GM12878 (cell line): ENCODE results near the gene SNX30.

Experiments used
- BHLHE40 ChIP-seq, 2 experiments: fragments of 450-650 bp in 1 of 2; IDR thresholded peaks; 2 replicates each; pipeline ENCODE4 v1.6.1; 2011 to 2017; ENCODE audit warnings: low read depth in 2 of 2, borderline replicate concordance in 1 of 2, improper control_type of control experiment in 1 of 2, low read length in 1 of 2, mild to moderate bottlenecking in 1 of 2
- EP300 ChIP-seq, 2 experiments: fragments of 150-350 bp in 1 of 2; IDR thresholded peaks; 2 replicates each; pipeline ENCODE4 v1.6.1; 2011 to 2012; ENCODE audit warnings: low read depth in 2 of 2, low read length in 2 of 2, borderline replicate concordance in 1 of 2, improper control_type of control experiment in 1 of 2, inconsistent platforms in 1 of 2; ENCODE audit not compliant: control insufficient read depth in 1 of 2
- IKZF2 ChIP-seq, 2 experiments: fragments of 450-650 bp; IDR thresholded peaks; 2 replicates each; pipeline ENCODE4 v1.6.1; 2017; ENCODE audit warnings: mild to moderate bottlenecking in 2 of 2, moderate library complexity in 2 of 2
- POLR2AphosphoS5 ChIP-seq: IDR thresholded peaks from 2 replicates; pipeline ENCODE4 v1.6.1; 2011; ENCODE audit warnings: mild to moderate bottlenecking, low read length, inconsistent platforms
- STAT1 ChIP-seq: fragments of 450-650 bp; conservative IDR thresholded peaks from 2 replicates; pipeline ENCODE4 v1.6.1; 2014; ENCODE audit warnings: antibody characterized with exemption, mild to moderate bottlenecking
- TAF1 ChIP-seq: IDR thresholded peaks from 2 replicates; pipeline ENCODE4 v1.6.1; 2011; ENCODE audit warnings: mild to moderate bottlenecking, low read depth, low read length, borderline replicate concordance
- YBX1 ChIP-seq: fragments of 450-650 bp; IDR thresholded peaks from 2 replicates; pipeline ENCODE4 v1.6.1; 2016; ENCODE audit warnings: antibody characterized with exemption
- TF ChIP-seq, protein P1 (sequence below): IDR thresholded peaks from 2 replicates; pipeline ENCODE4 v1.6.1; 2012; ENCODE audit warnings: low read depth, low read length, improper control_type of control experiment
- TF ChIP-seq, protein P2 (sequence below): IDR thresholded peaks from 2 replicates; pipeline ENCODE4 v1.6.1; 2012; ENCODE audit warnings: low read length, inconsistent platforms
- TF ChIP-seq, protein P3 (sequence below), 3 experiments: IDR thresholded peaks in 2 of 3; conservative IDR thresholded peaks in 1 of 3; 2 replicates each; pipeline ENCODE4 v1.5.1; 2011; ENCODE audit warnings: low read depth in 3 of 3, low read length in 3 of 3, mild to moderate bottlenecking in 3 of 3, control low read depth in 2 of 3, moderate library complexity in 2 of 3, inconsistent platforms in 1 of 3, mixed read lengths in 1 of 3; ENCODE audit not compliant: control insufficient read depth in 2 of 3, insufficient read depth in 1 of 3; ENCODE audit errors: extremely low read depth in 1 of 3

DNA sequence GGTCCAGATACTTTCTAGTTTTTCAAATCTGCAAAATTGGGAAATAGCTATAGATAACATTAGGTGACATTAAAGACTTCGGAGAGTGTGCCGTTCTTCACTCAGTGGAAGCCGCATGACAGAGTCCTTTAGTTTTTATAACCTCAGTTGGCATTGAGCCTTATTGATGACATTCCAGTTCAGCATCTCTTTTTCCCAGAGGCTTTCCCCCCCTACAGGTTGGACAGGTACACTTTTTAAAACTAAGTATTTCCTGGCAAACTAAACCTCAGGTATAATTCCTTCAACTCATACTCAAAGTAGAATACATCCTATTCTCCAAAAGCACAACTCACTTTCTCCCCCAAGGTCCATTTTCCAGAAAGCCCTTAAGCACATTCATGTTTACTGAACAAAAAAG, 81.4 kb downstream of the SNX30 start:
- TF ChIP-seq EP300 (IDR thresholded peaks at IDR 0.05; ENCODE audit: borderline replicate concordance in 1 of 2, control insufficient read depth in 1 of 2, low read depth in 2 of 2, low read length in 2 of 2): no peak
- TF ChIP-seq, protein P1, sequence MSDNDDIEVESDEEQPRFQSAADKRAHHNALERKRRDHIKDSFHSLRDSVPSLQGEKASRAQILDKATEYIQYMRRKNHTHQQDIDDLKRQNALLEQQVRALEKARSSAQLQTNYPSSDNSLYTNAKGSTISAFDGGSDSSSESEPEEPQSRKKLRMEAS: no peak
- TF ChIP-seq, protein P2, sequence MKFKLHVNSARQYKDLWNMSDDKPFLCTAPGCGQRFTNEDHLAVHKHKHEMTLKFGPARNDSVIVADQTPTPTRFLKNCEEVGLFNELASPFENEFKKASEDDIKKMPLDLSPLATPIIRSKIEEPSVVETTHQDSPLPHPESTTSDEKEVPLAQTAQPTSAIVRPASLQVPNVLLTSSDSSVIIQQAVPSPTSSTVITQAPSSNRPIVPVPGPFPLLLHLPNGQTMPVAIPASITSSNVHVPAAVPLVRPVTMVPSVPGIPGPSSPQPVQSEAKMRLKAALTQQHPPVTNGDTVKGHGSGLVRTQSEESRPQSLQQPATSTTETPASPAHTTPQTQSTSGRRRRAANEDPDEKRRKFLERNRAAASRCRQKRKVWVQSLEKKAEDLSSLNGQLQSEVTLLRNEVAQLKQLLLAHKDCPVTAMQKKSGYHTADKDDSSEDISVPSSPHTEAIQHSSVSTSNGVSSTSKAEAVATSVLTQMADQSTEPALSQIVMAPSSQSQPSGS: no peak
- TF ChIP-seq BHLHE40 (IDR thresholded peaks at IDR 0.05; ENCODE audit: borderline replicate concordance in 1 of 2, low read depth in 2 of 2, low read length in 1 of 2): no peak
- TF ChIP-seq STAT1: no peak
- no peak for TF ChIP-seq TAF1
- no peak for TF ChIP-seq POLR2AphosphoS5
- TF ChIP-seq, protein P3, sequence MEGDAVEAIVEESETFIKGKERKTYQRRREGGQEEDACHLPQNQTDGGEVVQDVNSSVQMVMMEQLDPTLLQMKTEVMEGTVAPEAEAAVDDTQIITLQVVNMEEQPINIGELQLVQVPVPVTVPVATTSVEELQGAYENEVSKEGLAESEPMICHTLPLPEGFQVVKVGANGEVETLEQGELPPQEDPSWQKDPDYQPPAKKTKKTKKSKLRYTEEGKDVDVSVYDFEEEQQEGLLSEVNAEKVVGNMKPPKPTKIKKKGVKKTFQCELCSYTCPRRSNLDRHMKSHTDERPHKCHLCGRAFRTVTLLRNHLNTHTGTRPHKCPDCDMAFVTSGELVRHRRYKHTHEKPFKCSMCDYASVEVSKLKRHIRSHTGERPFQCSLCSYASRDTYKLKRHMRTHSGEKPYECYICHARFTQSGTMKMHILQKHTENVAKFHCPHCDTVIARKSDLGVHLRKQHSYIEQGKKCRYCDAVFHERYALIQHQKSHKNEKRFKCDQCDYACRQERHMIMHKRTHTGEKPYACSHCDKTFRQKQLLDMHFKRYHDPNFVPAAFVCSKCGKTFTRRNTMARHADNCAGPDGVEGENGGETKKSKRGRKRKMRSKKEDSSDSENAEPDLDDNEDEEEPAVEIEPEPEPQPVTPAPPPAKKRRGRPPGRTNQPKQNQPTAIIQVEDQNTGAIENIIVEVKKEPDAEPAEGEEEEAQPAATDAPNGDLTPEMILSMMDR (IDR thresholded peaks at IDR 0.05 in 2 of 3, conservative IDR thresholded peaks at IDR 0.05 in 1 of 3; ENCODE audit: control insufficient read depth in 2 of 3, extremely low read depth in 1 of 3, insufficient read depth in 1 of 3, low read depth in 3 of 3, low read length in 3 of 3): no peak
- TF ChIP-seq YBX1: no peak
- TF ChIP-seq IKZF2 (IDR thresholded peaks at IDR 0.05): no peak
